Muscle of leg (tissue), 11 donors: ENCODE data around the gene ESRRG. TPM values are rescaled to one million over a fixed set of nuclear protein-coding genes. Genes with fewer than 3 reads are reported as not detected.

Source experiments
- DNase-seq: peaks from one replicate; pipeline ENCODE4 v3.0.0; 2013
- H3K27ac ChIP-seq: one replicate; pipeline ENCODE4 v1.5.1; 2013; ENCODE audit warnings: mild to moderate bottlenecking, low read length, control low read depth
- H3K27me3 ChIP-seq: one replicate; pipeline ENCODE4 v1.6.1; 2013; ENCODE audit warnings: low read length; ENCODE audit not compliant: control insufficient read depth, insufficient read depth
- H3K36me3 ChIP-seq: one replicate; pipeline ENCODE4 v1.6.1; 2013; ENCODE audit warnings: low read length; ENCODE audit not compliant: control insufficient read depth, insufficient read depth
- H3K4me1 ChIP-seq: one replicate; pipeline ENCODE4 v1.6.1; 2013; ENCODE audit warnings: low read length; ENCODE audit not compliant: control insufficient read depth, insufficient read depth
- H3K4me3 ChIP-seq: one replicate; pipeline ENCODE4 v1.5.1; 2013; ENCODE audit warnings: low read length, control low read depth
- H3K9me3 ChIP-seq: replicated peaks from 2 replicates; pipeline ENCODE4 v1.6.1; 2013; ENCODE audit warnings: low read depth, low read length; ENCODE audit not compliant: control insufficient read depth
- whole genome bisulfite sequencing: methylation state at CpG from one replicate; pipeline ENCODE4 v1.1.5; 2013; ENCODE audit warnings: missing lambda C conversion rate; ENCODE audit not compliant: insufficient coverage; 5-methylcytosine and 5-hydroxymethylcytosine counted together
- polyA plus RNA-seq, 8 donors: library from polyadenylated mRNA; unstranded; fragments of 120-200 nt; gene quantifications; one replicate each; pipeline versions ENCODE4 v1.2.1 to v1.2.3, GENCODE V29; 2013; ENCODE audit warnings: inconsistent platforms in 1 of 8, low replicate concordance in 1 of 8; ENCODE audit not compliant: insufficient read length in 8 of 8, insufficient read depth in 1 of 8
- total RNA-seq: library from RNA; stranded (reverse); fragments of 120-200 nt; gene quantifications from one replicate; pipeline ENCODE4 v1.2.4, GENCODE V29; 2013

ESRRG gene
- total and polyA plus RNA-seq, 9 donors, result 13.6 to 27.8 (median 20.3) TPM

GRCh38 chr1:216614011-216614934 lies 109.0 kb downstream of the ESRRG start:
- Histone ChIP-seq H3K36me3 (no peaks in the 10 kb centered on the region), H3K27ac (no peak overlapping the region), H3K27me3 (no peaks in the 10 kb centered on the region), H3K4me1 (no peaks in the 10 kb centered on the region), H3K4me3 (no peak overlapping the region), H3K9me3 (no peaks in the 10 kb centered on the region)
- WGBS, result 61% methylated on average over 5 of the region's 12 CpGs
- DNase-seq, result no peak

DNA sequence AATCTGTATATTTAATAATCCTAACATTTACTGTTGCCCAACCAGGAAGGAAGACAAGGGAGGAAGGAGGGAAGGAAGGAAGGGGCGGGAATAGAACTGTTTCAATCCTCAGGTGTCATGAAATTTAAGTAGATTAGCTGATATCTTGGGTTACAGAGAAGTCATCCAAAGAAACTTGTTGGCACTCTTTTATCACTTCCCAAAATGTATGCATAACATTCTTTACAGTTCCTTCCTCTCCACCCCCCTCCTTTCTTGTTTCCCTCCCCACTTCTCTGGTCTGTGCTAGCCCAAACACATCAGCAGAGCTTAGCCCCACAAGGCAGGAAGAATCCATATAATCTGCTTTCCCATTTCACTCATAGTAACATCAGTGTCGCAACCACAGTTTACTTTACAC lies 110.9 kb downstream of the ESRRG start:
- WGBS, result 100% methylated on average over 1 of the region's 2 CpGs

GRCh38 chr1:216607067-216607697 lies 116.0 kb downstream of the ESRRG start:
- Histone ChIP-seq H3K36me3 (no peaks in the 10 kb centered on the region), H3K27ac (no peak overlapping the region), H3K9me3 (no peaks in the 10 kb centered on the region), H3K4me3 (no peak overlapping the region), H3K27me3 (no peaks in the 10 kb centered on the region), H3K4me1 (no peaks in the 10 kb centered on the region)
- WGBS, result 60% methylated on average over 1 of the region's 5 CpGs
- DNase-seq, result no peak

More for the DNA sequence above, 110.9 kb downstream of the ESRRG start:
- no peak overlapping the region for H3K4me3 ChIP-seq
- no peak for DNase-seq
- H3K4me1 ChIP-seq, result no peaks in the 10 kb centered on the region
- H3K36me3 ChIP-seq, result no peaks in the 10 kb centered on the region
- H3K27ac ChIP-seq, result no peak overlapping the region
- no peaks in the 10 kb centered on the region for H3K27me3 ChIP-seq
- no peaks in the 10 kb centered on the region for H3K9me3 ChIP-seq

DNA sequence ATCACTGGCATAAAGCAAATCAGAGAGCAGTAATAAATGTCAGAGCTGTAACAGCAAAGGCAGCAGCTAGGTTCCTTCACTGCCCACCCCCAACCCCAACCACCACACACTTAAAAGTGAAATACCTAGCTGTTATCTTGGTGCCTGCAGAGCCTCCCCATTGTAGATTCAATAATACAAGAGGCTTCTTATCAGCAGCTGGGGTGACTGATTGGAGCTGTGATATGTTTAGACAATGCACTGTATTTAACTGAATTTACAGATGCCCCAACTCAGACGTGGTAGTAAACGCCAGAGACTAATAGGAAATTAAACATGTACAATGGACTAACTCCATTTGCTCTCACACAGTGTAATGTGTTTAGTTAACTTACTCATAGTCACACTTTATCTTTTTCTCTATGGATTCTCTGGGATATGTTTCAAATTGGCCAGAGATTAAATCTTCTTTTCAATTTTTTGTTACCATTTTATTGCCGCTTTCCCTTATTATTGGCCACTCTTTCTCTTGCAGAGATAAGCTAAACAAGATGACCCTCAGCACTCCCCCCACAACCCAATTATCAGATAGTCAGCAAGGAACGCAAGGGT lies 117.1 kb downstream of the ESRRG start:
- no peak overlapping the region for H3K4me3 ChIP-seq
- no peak overlapping the region for H3K27ac ChIP-seq
- H3K27me3 ChIP-seq, result no peaks in the 10 kb centered on the region
- H3K9me3 ChIP-seq, result no peaks in the 10 kb centered on the region
- H3K36me3 ChIP-seq, result no peaks in the 10 kb centered on the region
- no peak for DNase-seq
- no peaks in the 10 kb centered on the region for H3K4me1 ChIP-seq
- no CpG with 5 or more reads among the region's 4 CpGs for WGBS

DNA sequence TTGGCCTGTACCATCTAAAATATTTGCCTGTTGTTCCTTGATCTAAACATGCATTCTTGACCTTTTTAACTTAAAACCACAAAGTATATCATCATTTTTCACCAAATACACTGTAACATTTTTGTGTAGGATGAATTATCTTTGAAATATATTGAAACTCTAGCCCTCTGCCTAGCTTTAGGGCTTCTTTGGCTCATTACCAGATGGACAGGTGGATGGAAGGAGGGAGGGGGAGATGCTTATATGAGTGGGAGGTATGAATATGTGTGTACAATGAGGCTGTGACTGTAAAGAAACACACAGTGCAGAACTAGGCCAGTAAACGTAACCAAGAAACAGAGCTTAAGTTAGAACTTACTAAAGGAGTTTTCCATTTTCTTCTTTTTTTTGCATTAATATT lies 118.5 kb downstream of the ESRRG start:
- Histone ChIP-seq H3K36me3 (no peaks in the 10 kb centered on the region), H3K4me3 (no peak overlapping the region), H3K4me1 (peaks cover 5% of the 10 kb centered on the region), H3K9me3 (no peaks in the 10 kb centered on the region), H3K27me3 (no peaks in the 10 kb centered on the region), H3K27ac (no peak overlapping the region)
- no CpG with 5 or more reads among the region's 1 CpG for WGBS
- DNase-seq, result peak; percentile 20

- peak overlapping the region; percentile 98 for H3K27ac ChIP-seq
- no peaks in the 10 kb centered on the region for H3K9me3 ChIP-seq
- WGBS, result under 1% methylated on average over 51 of the region's 58 CpGs
- peaks cover 5% of the 10 kb centered on the region for H3K4me1 ChIP-seq
- DNase-seq, result peak; percentile 93
- H3K27me3 ChIP-seq, result no peaks in the 10 kb centered on the region
- peak overlapping the region; percentile 65 for H3K4me3 ChIP-seq
- H3K36me3 ChIP-seq, result no peaks in the 10 kb centered on the region
Observed at GRCh38 chr1:216600730-216601609, 122.3 kb downstream of the ESRRG start.

DNA sequence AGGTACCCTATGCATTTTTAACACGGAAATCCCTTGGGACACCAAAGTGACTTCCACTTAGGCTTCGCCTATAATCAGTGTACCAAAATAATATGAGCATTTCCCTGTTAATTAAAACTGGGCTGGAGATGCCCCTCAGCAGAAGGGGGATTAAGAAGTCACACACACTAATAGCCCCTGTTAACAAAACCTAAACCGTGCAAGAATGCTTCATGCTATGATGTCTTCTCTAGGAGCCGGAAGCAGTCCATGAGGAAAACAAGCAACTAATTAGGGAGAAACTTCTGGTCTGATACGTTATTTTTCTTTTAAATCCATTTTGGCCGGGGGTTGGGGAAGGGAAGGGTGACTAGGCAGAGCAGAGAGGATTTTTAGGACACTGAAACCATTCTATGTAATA lies 123.4 kb downstream of the ESRRG start:
- Histone ChIP-seq H3K4me3 (no peak overlapping the region), H3K27ac (peak overlapping the region; percentile 98), H3K4me1 (peaks cover 5% of the 10 kb centered on the region), H3K27me3 (no peaks in the 10 kb centered on the region), H3K9me3 (no peaks in the 10 kb centered on the region), H3K36me3 (no peaks in the 10 kb centered on the region)
- no CpG with 5 or more reads among the region's 6 CpGs for WGBS
- DNase-seq, result no peak

DNA sequence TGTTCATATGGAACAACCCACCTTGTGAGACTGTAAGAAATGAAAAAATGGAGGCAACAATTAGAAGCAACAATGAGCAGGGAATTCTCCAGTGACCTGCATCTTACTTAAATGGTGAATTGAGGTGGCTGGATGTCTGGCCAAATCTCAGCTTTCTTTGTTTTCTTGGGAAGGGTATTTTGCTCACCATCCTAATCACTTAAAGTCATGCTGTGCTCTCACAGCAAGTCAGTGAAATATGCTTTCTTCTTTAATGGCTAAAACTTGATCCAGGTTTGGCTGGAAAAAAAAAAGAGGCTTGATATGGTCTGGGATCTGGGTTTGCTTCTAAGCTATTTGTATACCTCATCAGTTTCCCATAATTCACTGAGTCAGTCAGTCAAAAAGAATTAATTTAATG lies 124.8 kb downstream of the ESRRG start:
- H3K4me3 ChIP-seq, result no peak overlapping the region
- no peak for DNase-seq
- peaks cover 5% of the 10 kb centered on the region for H3K4me1 ChIP-seq
- H3K27me3 ChIP-seq, result no peaks in the 10 kb centered on the region
- no peaks in the 10 kb centered on the region for H3K9me3 ChIP-seq
- no peaks in the 10 kb centered on the region for H3K36me3 ChIP-seq
- no peak overlapping the region for H3K27ac ChIP-seq

- no peaks in the 10 kb centered on the region for H3K36me3 ChIP-seq
- peaks cover 5% of the 10 kb centered on the region for H3K4me1 ChIP-seq
- peak; percentile 21 for DNase-seq
- no CpG with 5 or more reads among the region's 7 CpGs for WGBS
- no peak overlapping the region for H3K4me3 ChIP-seq
- no peak overlapping the region for H3K27ac ChIP-seq
- H3K9me3 ChIP-seq, result no peaks in the 10 kb centered on the region
- H3K27me3 ChIP-seq, result no peaks in the 10 kb centered on the region
Observed at GRCh38 chr1:216596281-216596862, 126.9 kb downstream of the ESRRG start.
